LNCaP clone FGC (cell line): Measurements from ENCODE around the gene KIRREL3.

Source experiments
- DNase-seq: peaks from one replicate; pipeline ENCODE4 v3.0.0-alpha.2; 2011; ENCODE audit warnings: low read depth
- H3K4me3 ChIP-seq: 2 replicates; pipeline ENCODE4 v1.5.1; 2011; ENCODE audit warnings: mild to moderate bottlenecking, low read depth, low read length, control low read depth
- TF ChIP-seq, protein P1 (sequence below): IDR thresholded peaks from 2 replicates; pipeline ENCODE4 v1.5.1; 2012; ENCODE audit warnings: mild to moderate bottlenecking; ENCODE audit not compliant: control insufficient read depth, insufficient read depth; ENCODE audit errors: extremely low read depth

KIRREL3 gene

DNA sequence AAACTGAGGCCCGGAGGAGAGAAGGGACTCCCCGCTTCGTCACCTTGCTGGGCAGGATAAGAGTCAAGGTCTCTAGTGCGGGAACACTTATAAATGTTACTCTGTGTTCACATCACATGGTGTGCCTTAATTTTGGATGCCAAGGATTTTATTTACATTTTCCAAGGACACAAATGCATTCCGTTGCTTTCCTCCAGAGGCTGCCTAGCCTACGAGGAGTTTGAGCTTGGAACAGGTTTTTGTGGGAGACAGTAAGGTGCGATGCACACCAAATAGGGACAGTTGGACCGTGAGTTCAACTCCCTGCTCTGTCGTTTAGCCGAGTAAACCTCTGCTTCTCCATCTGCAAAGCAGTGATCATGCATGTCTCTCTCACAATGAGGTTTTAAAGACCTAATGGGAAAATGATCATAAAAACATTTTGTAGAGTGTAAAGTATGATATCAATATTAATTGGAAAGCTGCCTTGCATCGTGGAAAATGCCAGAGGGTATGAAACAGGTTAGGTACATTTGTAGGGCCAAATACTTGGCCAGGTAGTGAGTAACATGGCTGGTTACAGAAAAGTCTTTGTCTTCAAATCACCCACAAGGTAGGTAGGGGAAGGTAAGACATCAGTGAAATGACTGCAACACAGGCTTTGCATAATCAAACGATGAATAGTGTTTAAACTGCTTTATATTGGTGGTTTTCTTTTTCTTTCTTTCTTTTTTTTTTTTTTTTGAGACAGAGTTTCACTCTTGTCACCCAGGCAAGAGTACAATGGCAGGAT is 583.3 kb downstream of the KIRREL3 start:
- peak overlapping the region; percentile 51 for H3K4me3 ChIP-seq
- DNase-seq: no peak
- TF ChIP-seq, protein P1, sequence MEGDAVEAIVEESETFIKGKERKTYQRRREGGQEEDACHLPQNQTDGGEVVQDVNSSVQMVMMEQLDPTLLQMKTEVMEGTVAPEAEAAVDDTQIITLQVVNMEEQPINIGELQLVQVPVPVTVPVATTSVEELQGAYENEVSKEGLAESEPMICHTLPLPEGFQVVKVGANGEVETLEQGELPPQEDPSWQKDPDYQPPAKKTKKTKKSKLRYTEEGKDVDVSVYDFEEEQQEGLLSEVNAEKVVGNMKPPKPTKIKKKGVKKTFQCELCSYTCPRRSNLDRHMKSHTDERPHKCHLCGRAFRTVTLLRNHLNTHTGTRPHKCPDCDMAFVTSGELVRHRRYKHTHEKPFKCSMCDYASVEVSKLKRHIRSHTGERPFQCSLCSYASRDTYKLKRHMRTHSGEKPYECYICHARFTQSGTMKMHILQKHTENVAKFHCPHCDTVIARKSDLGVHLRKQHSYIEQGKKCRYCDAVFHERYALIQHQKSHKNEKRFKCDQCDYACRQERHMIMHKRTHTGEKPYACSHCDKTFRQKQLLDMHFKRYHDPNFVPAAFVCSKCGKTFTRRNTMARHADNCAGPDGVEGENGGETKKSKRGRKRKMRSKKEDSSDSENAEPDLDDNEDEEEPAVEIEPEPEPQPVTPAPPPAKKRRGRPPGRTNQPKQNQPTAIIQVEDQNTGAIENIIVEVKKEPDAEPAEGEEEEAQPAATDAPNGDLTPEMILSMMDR: no peak

DNA sequence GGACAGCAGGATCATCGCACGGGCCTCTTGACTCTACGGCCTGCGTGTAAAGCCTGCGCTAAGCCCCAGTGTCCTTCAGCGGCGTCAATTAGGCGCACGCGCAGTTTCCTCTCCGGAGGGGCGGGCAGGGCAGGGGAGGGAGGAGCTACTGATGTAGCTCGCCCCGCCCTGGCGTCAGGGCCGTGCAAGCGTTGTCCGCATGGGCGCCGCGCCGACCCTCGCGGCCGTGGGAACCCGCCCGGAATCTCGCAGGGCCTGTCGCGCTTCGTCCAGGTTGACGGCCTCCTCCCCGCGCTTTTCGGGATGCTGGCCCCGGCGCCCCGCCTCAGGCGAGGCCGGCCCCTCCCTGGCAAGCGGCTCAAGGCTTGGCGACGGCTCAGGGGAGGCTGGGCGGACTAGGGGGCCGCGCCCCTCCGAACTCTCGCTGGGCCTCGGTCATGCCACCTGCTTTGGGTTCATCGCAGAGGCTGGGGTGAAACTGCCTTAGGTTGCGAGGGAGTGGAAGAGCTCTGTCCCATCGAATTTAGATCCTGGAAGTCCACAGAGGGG is 584.0 kb downstream of the KIRREL3 start:
- H3K4me3 ChIP-seq: peak overlapping the region; percentile 51
- DNase-seq: no peak
- TF ChIP-seq, protein P1: no peak

DNA sequence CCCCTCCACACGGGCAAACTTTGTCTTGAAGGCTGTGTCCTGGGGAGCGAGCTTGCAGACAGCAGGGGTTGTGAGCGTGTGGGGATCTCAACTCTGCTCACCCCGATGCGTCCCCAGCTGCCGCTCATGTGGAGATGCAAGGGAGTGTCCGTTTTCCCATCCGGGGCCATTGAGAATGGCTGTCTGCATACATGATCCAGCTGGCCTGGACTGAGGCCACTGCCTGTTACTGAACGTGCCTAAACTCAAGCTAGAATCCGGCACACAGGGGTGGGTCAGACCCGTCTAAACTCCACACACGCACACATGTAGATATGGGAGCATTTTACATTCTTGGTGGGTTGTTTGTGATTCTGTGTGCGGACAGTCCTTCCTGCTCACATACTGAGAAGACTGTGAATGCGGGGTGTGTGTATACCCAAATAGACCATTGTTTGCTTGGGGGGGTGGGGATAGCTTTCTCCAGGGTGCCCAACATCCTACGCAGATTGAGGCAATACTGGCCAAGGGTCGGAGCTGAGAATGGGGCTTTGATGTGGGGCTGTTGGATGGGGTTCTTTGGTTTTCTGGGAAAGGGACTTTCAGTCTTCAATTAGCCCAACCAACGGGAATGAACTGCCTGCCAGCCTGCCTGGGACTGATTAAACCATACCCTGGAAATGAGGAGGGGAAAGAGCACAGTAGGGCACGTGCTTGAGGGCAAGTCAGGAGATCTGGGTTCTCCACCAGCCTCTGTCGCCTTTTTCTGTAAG is 584.7 kb downstream of the KIRREL3 start:
- TF ChIP-seq, protein P1: no peak
- DNase-seq: no peak
- H3K4me3 ChIP-seq: no peak overlapping the region; the same call in 1 of the 2 replicates

DNA sequence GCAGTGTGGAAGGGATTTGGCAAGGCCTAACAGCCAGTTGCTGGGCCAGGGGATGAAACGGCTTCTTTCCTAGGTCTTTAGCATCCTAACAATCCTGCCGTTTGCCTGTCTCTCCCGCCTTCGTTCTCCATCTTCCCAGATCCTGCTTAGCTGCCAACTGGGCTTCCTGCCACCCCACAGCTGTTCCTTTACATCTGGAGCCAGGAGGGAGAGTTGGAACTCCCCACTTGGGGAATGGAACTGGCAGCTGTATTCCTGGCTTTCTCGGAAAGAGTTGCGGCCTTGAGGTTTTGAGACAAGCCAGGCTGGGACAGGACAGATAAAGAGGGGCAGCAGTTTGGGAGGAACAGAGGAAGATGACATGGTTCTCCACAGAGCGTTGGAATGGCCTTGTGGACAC is 585.4 kb downstream of the KIRREL3 start:
- TF ChIP-seq, protein P1: no peak
- no peak for DNase-seq
- H3K4me3 ChIP-seq: no peak overlapping the region

DNA sequence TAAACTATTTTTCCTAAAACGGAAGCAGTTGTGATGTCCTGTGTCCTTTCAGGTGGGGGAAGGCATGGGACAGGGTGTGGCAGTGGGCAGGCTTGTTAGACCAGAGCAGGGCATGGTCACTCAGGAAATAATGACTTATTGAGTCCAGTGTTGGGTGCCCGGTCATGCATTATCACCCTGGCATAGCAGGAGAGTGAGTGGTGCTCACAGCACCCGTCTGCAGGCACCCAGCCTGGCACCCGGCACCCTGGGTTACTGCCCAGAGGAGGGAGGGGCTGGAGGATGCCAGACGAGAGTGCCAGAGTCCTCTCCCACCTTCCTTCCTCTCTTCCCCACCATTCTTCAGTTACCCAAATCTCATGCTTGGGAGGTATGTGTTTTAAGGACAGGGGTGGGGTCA is 586.0 kb downstream of the KIRREL3 start:
- TF ChIP-seq, protein P1: no peak
- H3K4me3 ChIP-seq: no peak overlapping the region
- DNase-seq: no peak

DNA sequence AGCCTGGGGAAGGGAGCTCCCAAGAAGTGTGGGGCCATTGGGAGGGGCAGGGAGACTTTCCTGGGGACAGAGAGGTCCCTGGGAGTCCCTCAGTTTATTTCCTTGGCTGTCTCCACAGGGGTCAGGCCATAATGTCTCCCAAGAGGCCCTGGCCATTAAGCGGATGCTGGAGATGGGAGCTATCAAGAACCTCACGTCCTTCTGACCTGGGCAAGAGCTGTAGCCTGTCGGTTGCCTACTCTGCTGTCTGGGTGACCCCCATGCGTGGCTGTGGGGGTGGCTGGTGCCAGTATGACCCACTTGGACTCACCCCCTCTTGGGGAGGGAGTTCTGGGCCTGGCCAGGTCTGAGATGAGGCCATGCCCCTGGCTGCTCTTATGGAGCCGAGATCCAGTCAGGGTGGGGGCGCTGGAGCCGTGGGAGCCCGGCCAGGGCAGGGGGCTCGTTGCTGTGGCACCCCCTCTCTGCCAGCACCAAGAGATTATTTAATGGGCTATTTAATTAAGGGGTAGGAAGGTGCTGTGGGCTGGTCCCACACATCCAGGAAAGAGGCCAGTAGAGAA is 586.6 kb downstream of the KIRREL3 start:
- H3K4me3 ChIP-seq: no peak overlapping the region
- TF ChIP-seq, protein P1: no peak
- no peak for DNase-seq
